Endothelial cell of umbilical vein (primary cell): ENCODE measurements around the gene MB21D2. TPM values are rescaled to one million over a fixed set of nuclear protein-coding genes. Genes with fewer than 3 reads are reported as not detected.

Experiments used
- BruUV-seq: library from RNA; stranded (reverse); fragments of 400-500 nt; replicated peaks from 2 replicates; lab custom pipeline; 2021; lab: Mats Ljungman, UMichigan
- CTCF ChIA-PET: fragments of 300-600, 350-600 bp; sonication (Branson Sonifier 250); formaldehyde crosslinking; loops from one replicate; lab custom pipeline; 2021; ENCODE audit warnings: antibody characterized with exemption, inconsistent platforms; lab: Charles Lee
- POLR2A ChIA-PET: fragments of 300-600, 350-600 bp; sonication (Branson Sonifier 250); formaldehyde crosslinking; loops from one replicate; lab custom pipeline; 2021; ENCODE audit warnings: antibody characterized with exemption, inconsistent platforms; lab: Charles Lee
- DNase-seq: peaks from one replicate; pipeline ENCODE4 v3.0.0-alpha.2; 2011; ENCODE audit warnings: low read depth, low spot score
- FAIRE-seq: peaks from 2 replicates; lab custom pipeline; 2011; peaks lifted over from hg19 to GRCh38; lab: Jason Lieb, UNC
- H2AFZ ChIP-seq: 2 replicates; pipeline ENCODE4 v1.6.0; 2012; ENCODE audit warnings: low read depth, low read length, control low read depth, inconsistent platforms
- H3K27ac ChIP-seq: 2 replicates; pipeline ENCODE4 v1.5.1; 2011; ENCODE audit warnings: low read depth, mild to moderate bottlenecking, control low read depth, low read length, moderate library complexity; ENCODE audit not compliant: insufficient read depth
- H3K27me3 ChIP-seq, 2 experiments: 2 replicates each; pipeline versions ENCODE4 v1.6.0 to v1.6.1; 2011; ENCODE audit warnings: low read length in 2 of 2, mixed read lengths in 1 of 2; ENCODE audit not compliant: control insufficient read depth in 2 of 2, insufficient read depth in 2 of 2
- H3K36me3 ChIP-seq, 2 experiments: 2 replicates in 1 of 2; 3 replicates in 1 of 2; pipeline ENCODE4 v1.5.1; 2011; ENCODE audit warnings: low read length in 2 of 2, mild to moderate bottlenecking in 1 of 2, moderate library complexity in 1 of 2; ENCODE audit not compliant: control insufficient read depth in 2 of 2, insufficient read depth in 2 of 2; ENCODE audit errors: extremely low read depth in 1 of 2
- H3K4me1 ChIP-seq: 3 replicates; pipeline ENCODE4 v1.5.1; 2011; ENCODE audit warnings: mild to moderate bottlenecking, low read length; ENCODE audit not compliant: control insufficient read depth, insufficient read depth; ENCODE audit errors: extremely low read depth
- H3K4me2 ChIP-seq: 2 replicates; pipeline ENCODE4 v1.6.1; 2011; ENCODE audit warnings: low read length, control low read depth, mixed read lengths; ENCODE audit not compliant: insufficient read depth
- H3K4me3 ChIP-seq, 3 experiments: fragments of 200-600 bp in 1 of 3; sonication (generic), shearing (Covaris generic) in 1 of 3; replicated peaks in 1 of 3; 2 replicates each; pipeline ENCODE4 v1.5.1; 2011 to 2016; ENCODE audit warnings: control low read depth in 3 of 3, low read length in 3 of 3, mild to moderate bottlenecking in 2 of 3, inconsistent platforms in 1 of 3, low read depth in 1 of 3, moderate library complexity in 1 of 3; ENCODE audit not compliant: insufficient read depth in 1 of 3
- H3K79me2 ChIP-seq: 2 replicates; pipeline ENCODE4 v1.6.0; 2012; ENCODE audit warnings: low read length, inconsistent platforms; ENCODE audit not compliant: control insufficient read depth, insufficient read depth
- H3K9ac ChIP-seq: replicated peaks from 2 replicates; pipeline ENCODE3; 2011; ENCODE audit warnings: low read length, control low read depth; ENCODE audit not compliant: insufficient read depth; ENCODE audit errors: extremely low read depth
- H3K9me1 ChIP-seq: replicated peaks from 3 replicates; pipeline ENCODE4 v1.6.0; 2011; ENCODE audit warnings: mild to moderate bottlenecking, low read length; ENCODE audit not compliant: control insufficient read depth, insufficient read depth; ENCODE audit errors: extremely low read depth
- H3K9me3 ChIP-seq: replicated peaks from 2 replicates; pipeline ENCODE4 v1.5.1; 2012; ENCODE audit warnings: low read length, inconsistent platforms; ENCODE audit not compliant: control insufficient read depth, insufficient read depth
- H4K20me1 ChIP-seq: replicated peaks from 2 replicates; pipeline ENCODE3; 2011; ENCODE audit warnings: mild to moderate bottlenecking, low read length; ENCODE audit not compliant: control insufficient read depth, insufficient read depth; ENCODE audit errors: extremely low read depth
- EZH2 ChIP-seq: IDR thresholded peaks from 2 replicates; pipeline ENCODE4 v1.6.1; 2012; ENCODE audit warnings: borderline replicate concordance, low read depth, mild to moderate bottlenecking, moderate library complexity, low read length, inconsistent platforms; ENCODE audit not compliant: severe bottlenecking
- FOS ChIP-seq: IDR thresholded peaks from 2 replicates; pipeline ENCODE4 v1.6.1; 2011; ENCODE audit warnings: mild to moderate bottlenecking, low read length, moderate library complexity, borderline replicate concordance; ENCODE audit not compliant: insufficient read depth
- GATA2 ChIP-seq: IDR thresholded peaks from 2 replicates; pipeline ENCODE4 v1.7.0; 2011; ENCODE audit warnings: low read depth, mild to moderate bottlenecking, moderate library complexity, mixed read lengths, low read length; ENCODE audit not compliant: insufficient read length, insufficient read depth
- JUN ChIP-seq: IDR thresholded peaks from 2 replicates; pipeline ENCODE4 v1.6.1; 2011; ENCODE audit warnings: borderline replicate concordance, low read depth; ENCODE audit not compliant: insufficient read length, insufficient read depth
- MYC ChIP-seq: IDR thresholded peaks from one replicate; pipeline ENCODE4 v1.6.1; 2011; ENCODE audit warnings: mild to moderate bottlenecking, low read depth, low read length
- POLR2A ChIP-seq: IDR thresholded peaks from 2 replicates; pipeline ENCODE4 v1.6.1; 2012; ENCODE audit warnings: low read depth, mild to moderate bottlenecking, control low read depth, low read length
- POLR2AphosphoS5 ChIP-seq: IDR thresholded peaks from 2 replicates; pipeline ENCODE4 v1.6.1; 2012; ENCODE audit warnings: low read depth, mild to moderate bottlenecking, control low read depth, low read length, moderate library complexity; ENCODE audit not compliant: insufficient read depth
- dilution Hi-C: fragments of 300-500 bp; cut with MboI; formaldehyde crosslinking; loops from one replicate; pipeline ENCODE4 v1.15.0; 2019; ENCODE audit warnings: low sequenced_read_pairs; ENCODE audit not compliant: extremely low pct_ligation_motif_present
- intact Hi-C: fragments of 100-400 bp; cut with micrococcal nuclease; formaldehyde crosslinking; loops from one replicate; pipeline ENCODE4 v1.10.0; 2022
- polyA plus RNA-seq, 4 experiments: library from polyadenylated mRNA; depleted of rRNA in 3 of 4; stranded (reverse) in 3 of 4; unstranded in 1 of 4; fragments of >200 nt; gene quantifications; 2 replicates each; pipeline versions ENCODE4 v1.2.1 to v1.2.3, GENCODE V29; 2011 to 2012; ENCODE audit warnings: missing spikeins in 1 of 4
- total RNA-seq: library from RNA; stranded (reverse); gene quantifications from 2 replicates; pipeline ENCODE4 v1.2.3, GENCODE V29; 2021
- TF ChIP-seq, protein P1 (sequence below): IDR thresholded peaks from 2 replicates; pipeline ENCODE4 v1.6.1; 2011; ENCODE audit not compliant: insufficient read depth, insufficient read length
- TF ChIP-seq, protein P2 (sequence below), 2 donors: IDR thresholded peaks; 1 replicate in 1 of 2; 2 replicates in 1 of 2; pipeline ENCODE4 v1.5.1; 2011; ENCODE audit warnings: low read length in 2 of 2, mild to moderate bottlenecking in 2 of 2, moderate library complexity in 2 of 2, control low read depth in 1 of 2, inconsistent platforms in 1 of 2, low read depth in 1 of 2; ENCODE audit not compliant: insufficient read depth in 1 of 2; ENCODE audit errors: extremely low read depth in 1 of 2

The MB21D2 gene
- total and polyA plus RNA-seq, 2 donors (not counting 3 experiments of a cell fraction or from before 2014, with no cell fraction given), result 6.7 to 7.4 TPM

DNA sequence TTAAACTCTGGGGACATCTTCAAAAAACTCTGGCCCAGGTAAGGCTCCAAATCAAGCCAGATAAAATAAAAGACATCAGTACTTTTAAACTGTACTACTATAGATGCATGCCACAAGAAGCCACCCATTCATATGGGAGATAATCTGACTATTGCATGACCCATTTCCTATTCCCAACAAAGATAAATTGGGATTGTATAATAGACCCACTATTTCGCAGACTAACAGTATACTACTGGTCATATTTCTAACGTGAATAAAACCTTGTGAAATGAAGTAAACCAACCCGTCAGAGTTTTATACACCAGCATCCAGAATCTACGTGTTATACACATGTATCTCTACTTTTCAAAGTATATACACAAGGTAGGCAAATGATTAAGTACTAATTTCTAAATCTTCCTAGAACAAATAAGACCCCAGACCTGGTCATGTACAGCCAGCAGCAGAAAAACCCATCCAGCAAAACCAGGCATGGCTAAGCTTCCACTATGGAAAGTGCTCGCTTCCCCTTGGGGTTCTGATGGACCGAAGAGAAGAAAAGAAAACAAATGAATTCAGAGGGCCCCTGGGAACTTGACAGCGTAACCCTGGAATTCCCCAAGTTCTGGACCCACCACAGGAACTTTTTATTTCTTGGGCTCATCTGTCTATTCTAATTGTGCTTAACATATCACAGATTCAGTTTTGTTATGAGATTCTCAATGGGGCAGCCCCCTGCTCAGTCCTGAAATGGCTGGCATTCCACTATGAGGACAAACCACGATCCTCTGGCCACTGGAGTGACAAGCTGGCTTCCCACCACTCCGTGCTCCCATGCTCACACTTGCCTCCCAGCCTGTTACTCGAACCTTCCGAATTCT lies 69.1 kb downstream of the MB21D2 start:
- Histone ChIP-seq H3K4me1 (peaks cover 33% of the 10 kb centered on the region), H3K4me2 (no peak overlapping the region), H4K20me1 (no peaks in the 10 kb centered on the region), H3K79me2 (no peaks in the 10 kb centered on the region), H3K9me3 (no peaks in the 10 kb centered on the region), H3K9me1 (no peaks in the 10 kb centered on the region), H2AFZ (no peak overlapping the region), H3K27ac (no peak overlapping the region), H3K36me3 (no peaks in the 10 kb centered on the region), H3K4me3 (no peak overlapping the region), H3K27me3 (no peaks in the 10 kb centered on the region), H3K9ac (no peak overlapping the region)
- intact Hi-C loops, result no loop called here
- POLR2A ChIA-PET, result no interaction called here
- no TSS peak for BruUV-seq
- dilution Hi-C loops, result no loop called here
- DNase-seq, result no peak
- TF ChIP-seq, protein P1, sequence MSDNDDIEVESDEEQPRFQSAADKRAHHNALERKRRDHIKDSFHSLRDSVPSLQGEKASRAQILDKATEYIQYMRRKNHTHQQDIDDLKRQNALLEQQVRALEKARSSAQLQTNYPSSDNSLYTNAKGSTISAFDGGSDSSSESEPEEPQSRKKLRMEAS, result no peak
- no peak for TF ChIP-seq MYC
- no peak for TF ChIP-seq EZH2
- no peak for TF ChIP-seq JUN
- no peak for TF ChIP-seq POLR2A
- TF ChIP-seq GATA2, result no peak
- TF ChIP-seq POLR2AphosphoS5, result no peak
- TF ChIP-seq, protein P2, sequence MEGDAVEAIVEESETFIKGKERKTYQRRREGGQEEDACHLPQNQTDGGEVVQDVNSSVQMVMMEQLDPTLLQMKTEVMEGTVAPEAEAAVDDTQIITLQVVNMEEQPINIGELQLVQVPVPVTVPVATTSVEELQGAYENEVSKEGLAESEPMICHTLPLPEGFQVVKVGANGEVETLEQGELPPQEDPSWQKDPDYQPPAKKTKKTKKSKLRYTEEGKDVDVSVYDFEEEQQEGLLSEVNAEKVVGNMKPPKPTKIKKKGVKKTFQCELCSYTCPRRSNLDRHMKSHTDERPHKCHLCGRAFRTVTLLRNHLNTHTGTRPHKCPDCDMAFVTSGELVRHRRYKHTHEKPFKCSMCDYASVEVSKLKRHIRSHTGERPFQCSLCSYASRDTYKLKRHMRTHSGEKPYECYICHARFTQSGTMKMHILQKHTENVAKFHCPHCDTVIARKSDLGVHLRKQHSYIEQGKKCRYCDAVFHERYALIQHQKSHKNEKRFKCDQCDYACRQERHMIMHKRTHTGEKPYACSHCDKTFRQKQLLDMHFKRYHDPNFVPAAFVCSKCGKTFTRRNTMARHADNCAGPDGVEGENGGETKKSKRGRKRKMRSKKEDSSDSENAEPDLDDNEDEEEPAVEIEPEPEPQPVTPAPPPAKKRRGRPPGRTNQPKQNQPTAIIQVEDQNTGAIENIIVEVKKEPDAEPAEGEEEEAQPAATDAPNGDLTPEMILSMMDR (IDR thresholded peaks at IDR 0.05; ENCODE audit: extremely low read depth in 1 of 2, insufficient read depth in 1 of 2, low read depth in 1 of 2, low read length in 2 of 2), result no peak
- TF ChIP-seq FOS, result no peak
- CTCF ChIA-PET, result interaction anchor here (1.3 to 1.4 kb wide), 2 partner anchors 13 to 16 kb away, joined by 3 to 4 read pairs; no protein-coding TSS in a partner anchor
- no peak for FAIRE-seq
